Gastrocnemius medialis (tissue), 4 donors: Measurements from ENCODE around the gene TBC1D5.

ENCODE experiments used
- POLR2A ChIP-seq, 2 donors: fragments of 450-650 bp; IDR thresholded peaks; one replicate each; pipeline ENCODE4 v1.6.1; 2017; ENCODE audit warnings: antibody characterized with exemption in 2 of 2, mild to moderate bottlenecking in 2 of 2, moderate library complexity in 2 of 2
- TF ChIP-seq, protein P1 (sequence below), 5 experiments: fragments of 450-650 bp in 3 of 5; fragments of 200-600 bp in 2 of 5; sonication (generic) in 2 of 5; IDR thresholded peaks in 4 of 5; conservative IDR thresholded peaks in 1 of 5; 1 replicate in 4 of 5; 2 replicates in 1 of 5; pipeline ENCODE4 v1.5.1; 2016 to 2019; ENCODE audit warnings: antibody characterized with exemption in 5 of 5, mild to moderate bottlenecking in 3 of 5, moderate library complexity in 3 of 5

DNA sequence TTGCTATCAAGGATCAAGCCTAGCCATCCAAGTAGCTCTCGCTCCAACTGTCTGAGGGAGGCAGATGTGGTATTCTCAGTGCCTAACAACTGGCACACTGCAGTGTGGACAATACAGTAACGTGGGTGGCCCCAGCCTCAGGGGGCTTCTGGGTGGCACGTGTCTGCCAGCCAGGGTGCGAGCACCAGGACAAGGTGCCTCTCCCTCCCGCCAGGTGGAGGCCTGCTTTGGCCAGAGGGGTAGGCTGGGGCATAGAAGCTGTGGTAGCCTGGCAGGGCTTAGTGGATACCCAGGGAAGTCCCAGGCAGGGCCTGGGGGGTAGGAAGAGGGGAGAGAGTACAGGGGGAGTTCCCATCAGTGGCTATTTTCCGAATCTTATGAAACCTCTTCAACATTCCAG, 623.7 kb downstream of the TBC1D5 start:
- TF ChIP-seq POLR2A (IDR thresholded peaks at IDR 0.05) = no peak
- TF ChIP-seq, protein P1, sequence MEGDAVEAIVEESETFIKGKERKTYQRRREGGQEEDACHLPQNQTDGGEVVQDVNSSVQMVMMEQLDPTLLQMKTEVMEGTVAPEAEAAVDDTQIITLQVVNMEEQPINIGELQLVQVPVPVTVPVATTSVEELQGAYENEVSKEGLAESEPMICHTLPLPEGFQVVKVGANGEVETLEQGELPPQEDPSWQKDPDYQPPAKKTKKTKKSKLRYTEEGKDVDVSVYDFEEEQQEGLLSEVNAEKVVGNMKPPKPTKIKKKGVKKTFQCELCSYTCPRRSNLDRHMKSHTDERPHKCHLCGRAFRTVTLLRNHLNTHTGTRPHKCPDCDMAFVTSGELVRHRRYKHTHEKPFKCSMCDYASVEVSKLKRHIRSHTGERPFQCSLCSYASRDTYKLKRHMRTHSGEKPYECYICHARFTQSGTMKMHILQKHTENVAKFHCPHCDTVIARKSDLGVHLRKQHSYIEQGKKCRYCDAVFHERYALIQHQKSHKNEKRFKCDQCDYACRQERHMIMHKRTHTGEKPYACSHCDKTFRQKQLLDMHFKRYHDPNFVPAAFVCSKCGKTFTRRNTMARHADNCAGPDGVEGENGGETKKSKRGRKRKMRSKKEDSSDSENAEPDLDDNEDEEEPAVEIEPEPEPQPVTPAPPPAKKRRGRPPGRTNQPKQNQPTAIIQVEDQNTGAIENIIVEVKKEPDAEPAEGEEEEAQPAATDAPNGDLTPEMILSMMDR (IDR thresholded peaks at IDR 0.05 in 4 of 5, conservative IDR thresholded peaks at IDR 0.05 in 1 of 5) = no peak
